ENCODE data around the gene DUSP7.

Gene DUSP7

DNA sequence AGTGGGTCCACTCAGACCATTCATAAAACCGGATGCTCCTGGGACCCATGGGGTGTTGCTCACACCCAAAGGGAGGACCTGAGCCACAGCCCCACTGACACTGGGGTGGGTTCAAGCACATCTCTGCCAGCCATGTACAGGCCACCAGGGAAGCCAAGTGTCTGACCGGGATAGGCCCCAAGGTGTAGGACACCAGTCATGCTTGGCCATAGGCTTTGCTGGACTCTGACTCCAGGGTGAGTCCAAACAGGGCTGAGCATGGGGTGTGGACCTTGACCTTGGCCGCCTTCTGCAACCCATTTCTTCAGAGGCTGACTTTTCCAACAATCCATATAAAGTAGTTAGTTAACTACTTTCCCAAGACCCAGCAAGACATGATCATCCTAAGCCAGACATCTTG is 31.4 kb upstream of the DUSP7 start:
- peaks cover 0 to 17% of the 10 kb centered on the region in 2 experiments; a peak in 1 of 3 replicates for H3K36me3 ChIP-seq (ENCODE audit: control insufficient read depth in 2 of 2, insufficient read depth in 1 of 2, low read length in 2 of 2)
- H3K9me3 ChIP-seq (ENCODE audit: control insufficient read depth, insufficient read depth, low read depth, low read length): no peaks in the 10 kb centered on the region
- no peaks in the 10 kb centered on the region for H3K4me1 ChIP-seq (ENCODE audit: control insufficient read depth, insufficient read depth, low read length)
- H3K4me3 ChIP-seq (ENCODE audit: low read depth, low read length): no peak overlapping the region
- TF ChIP-seq, protein P1, sequence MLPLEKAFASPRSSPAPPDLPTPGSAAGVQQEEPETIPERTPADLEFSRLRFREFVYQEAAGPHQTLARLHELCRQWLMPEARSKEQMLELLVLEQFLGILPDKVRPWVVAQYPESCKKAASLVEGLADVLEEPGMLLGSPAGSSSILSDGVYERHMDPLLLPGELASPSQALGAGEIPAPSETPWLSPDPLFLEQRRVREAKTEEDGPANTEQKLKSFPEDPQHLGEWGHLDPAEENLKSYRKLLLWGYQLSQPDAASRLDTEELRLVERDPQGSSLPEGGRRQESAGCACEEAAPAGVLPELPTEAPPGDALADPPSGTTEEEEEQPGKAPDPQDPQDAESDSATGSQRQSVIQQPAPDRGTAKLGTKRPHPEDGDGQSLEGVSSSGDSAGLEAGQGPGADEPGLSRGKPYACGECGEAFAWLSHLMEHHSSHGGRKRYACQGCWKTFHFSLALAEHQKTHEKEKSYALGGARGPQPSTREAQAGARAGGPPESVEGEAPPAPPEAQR (tag by site-specific recombination; IDR thresholded peaks at IDR 0.05): no peak
- TF ChIP-seq YY2 (tag by site-specific recombination; IDR thresholded peaks at IDR 0.05) (no peak), ZNF776 (tag by site-specific recombination; IDR thresholded peaks at IDR 0.05; ENCODE audit: borderline replicate concordance) (no peak), ZNF530 (tag by site-specific recombination; IDR thresholded peaks at IDR 0.05; ENCODE audit: low read depth) (no peak), ZNF366 (tag by site-specific recombination; conservative IDR thresholded peaks at IDR 0.05) (no peak), ZNF747 (tag by site-specific recombination; IDR thresholded peaks at IDR 0.05) (no peak), ZBTB44 (tag by site-specific recombination; IDR thresholded peaks at IDR 0.05) (no peak), ZNF514 (tag by site-specific recombination; IDR thresholded peaks at IDR 0.05) (no peak), SP3 (tag by site-specific recombination; IDR thresholded peaks at IDR 0.05) (no peak), ZNF791 (tag by site-specific recombination; IDR thresholded peaks at IDR 0.05) (no peak), ZNF549 (tag by site-specific recombination; IDR thresholded peaks at IDR 0.05) (no peak), BCL6B (tag by site-specific recombination; IDR thresholded peaks at IDR 0.05) (no peak), ZNF140 (tag by site-specific recombination; IDR thresholded peaks at IDR 0.05) (no peak), BCL11B (tag by site-specific recombination; IDR thresholded peaks at IDR 0.05; ENCODE audit: low read depth) (no peak), GLIS1 (tag by site-specific recombination; IDR thresholded peaks at IDR 0.05) (no peak), ZNF501 (tag by site-specific recombination; IDR thresholded peaks at IDR 0.05) (no peak), ZNF596 (tag by site-specific recombination; IDR thresholded peaks at IDR 0.05) (no peak)
- TF ChIP-seq, protein P2, sequence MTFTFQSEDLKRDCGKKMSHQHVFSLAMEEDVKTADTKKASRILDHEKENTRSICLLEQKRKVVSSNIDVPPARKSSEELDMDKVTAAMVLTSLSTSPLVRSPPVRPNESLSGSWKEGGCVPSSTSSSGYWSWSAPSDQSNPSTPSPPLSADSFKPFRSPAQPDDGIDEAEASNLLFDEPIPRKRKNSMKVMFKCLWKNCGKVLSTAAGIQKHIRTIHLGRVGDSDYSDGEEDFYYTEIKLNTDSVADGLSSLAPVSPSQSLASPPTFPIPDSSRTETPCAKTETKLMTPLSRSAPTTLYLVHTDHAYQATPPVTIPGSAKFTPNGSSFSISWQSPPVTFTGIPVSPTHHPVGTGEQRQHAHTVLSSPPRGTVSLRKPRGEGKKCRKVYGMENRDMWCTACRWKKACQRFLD (tag by site-specific recombination; IDR thresholded peaks at IDR 0.05): no peak
- TF ChIP-seq, protein P3, sequence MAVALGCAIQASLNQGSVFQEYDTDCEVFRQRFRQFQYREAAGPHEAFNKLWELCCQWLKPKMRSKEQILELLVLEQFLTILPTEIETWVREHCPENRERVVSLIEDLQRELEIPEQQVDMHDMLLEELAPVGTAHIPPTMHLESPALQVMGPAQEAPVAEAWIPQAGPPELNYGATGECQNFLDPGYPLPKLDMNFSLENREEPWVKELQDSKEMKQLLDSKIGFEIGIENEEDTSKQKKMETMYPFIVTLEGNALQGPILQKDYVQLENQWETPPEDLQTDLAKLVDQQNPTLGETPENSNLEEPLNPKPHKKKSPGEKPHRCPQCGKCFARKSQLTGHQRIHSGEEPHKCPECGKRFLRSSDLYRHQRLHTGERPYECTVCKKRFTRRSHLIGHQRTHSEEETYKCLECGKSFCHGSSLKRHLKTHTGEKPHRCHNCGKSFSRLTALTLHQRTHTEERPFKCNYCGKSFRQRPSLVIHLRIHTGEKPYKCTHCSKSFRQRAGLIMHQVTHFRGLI (tag by site-specific recombination; IDR thresholded peaks at IDR 0.05): no peak
- TF ChIP-seq, protein P4, sequence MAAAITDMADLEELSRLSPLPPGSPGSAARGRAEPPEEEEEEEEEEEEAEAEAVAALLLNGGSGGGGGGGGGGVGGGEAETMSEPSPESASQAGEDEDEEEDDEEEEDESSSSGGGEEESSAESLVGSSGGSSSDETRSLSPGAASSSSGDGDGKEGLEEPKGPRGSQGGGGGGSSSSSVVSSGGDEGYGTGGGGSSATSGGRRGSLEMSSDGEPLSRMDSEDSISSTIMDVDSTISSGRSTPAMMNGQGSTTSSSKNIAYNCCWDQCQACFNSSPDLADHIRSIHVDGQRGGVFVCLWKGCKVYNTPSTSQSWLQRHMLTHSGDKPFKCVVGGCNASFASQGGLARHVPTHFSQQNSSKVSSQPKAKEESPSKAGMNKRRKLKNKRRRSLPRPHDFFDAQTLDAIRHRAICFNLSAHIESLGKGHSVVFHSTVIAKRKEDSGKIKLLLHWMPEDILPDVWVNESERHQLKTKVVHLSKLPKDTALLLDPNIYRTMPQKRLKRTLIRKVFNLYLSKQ (tag by site-specific recombination; IDR thresholded peaks at IDR 0.05; ENCODE audit: borderline replicate concordance): no peak
- no peak overlapping the region for H3K27ac ChIP-seq (ENCODE audit: extremely low read depth, low read depth, low read length)
- CTCF ChIA-PET: interaction anchor here (0.8 to 1.4 kb wide), 2 partner anchors 35 to 87 kb away, joined by 5 to 13 read pairs; no protein-coding TSS in a partner anchor
- POLR2A ChIA-PET: no interaction called here

Data from HEK293 (cell line).